ENCODE results near the gene FOXR1. TPM values are rescaled to one million over a fixed set of nuclear protein-coding genes. Genes with fewer than 3 reads are reported as not detected.
"Not testable (repeated sequence)": the region's sequence is repeated elsewhere in the genome, so short reads cannot be mapped to it uniquely, and the experiment has no call there.

FOXR1 gene
- total RNA-seq, 4 donors from 2014 or later = not detected

DNA sequence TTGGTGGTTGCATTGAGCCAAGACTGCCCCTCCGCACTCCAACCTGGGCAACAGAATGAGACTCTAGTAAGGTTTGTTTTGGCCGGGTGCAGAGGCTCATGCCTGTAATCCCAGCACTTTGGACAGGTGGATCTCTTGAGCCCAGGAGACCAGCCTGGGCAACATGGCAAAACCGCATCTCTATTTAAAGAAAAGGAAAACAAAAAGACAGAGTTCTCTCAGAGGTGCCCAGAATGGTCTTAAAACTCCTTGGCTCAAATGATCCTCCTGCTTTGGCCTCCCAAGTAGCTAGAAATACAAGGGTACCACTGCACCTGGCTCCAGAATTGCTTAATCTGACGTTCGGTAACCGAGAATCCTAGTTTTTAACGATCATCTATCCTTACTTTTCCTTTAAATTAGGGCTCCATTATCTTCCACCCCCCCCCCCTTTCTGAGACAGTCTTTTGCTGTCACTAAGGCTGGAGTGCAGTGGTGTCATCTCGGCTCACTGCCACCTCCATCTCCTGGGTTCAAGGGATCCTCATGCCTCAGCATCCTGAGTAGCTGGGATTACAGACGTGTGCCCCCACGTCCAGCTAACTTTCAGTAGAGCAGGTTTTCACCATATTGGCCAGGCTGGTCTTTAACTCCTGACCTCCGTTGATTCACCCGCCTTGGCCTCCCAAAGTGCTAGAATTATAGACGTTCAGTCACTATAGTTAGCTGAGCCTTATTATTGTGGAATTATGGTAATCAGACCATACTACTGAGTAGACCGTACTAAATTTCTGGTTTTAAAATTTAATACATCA lies 44.9 kb downstream of the FOXR1 start:
- DNase-seq (ENCODE audit: low spot score in 2 of 2) = no peak
- no peak overlapping the region for H3K27ac ChIP-seq
- 72% methylated on average over 14 of the region's 14 CpGs for WGBS
- TF ChIP-seq POLR2AphosphoS5 (IDR thresholded peaks at IDR 0.05) (no peak), POLR2A (IDR thresholded peaks at IDR 0.05) (no peak), EP300 (IDR thresholded peaks at IDR 0.05) (no peak)
- TF ChIP-seq, protein P1, sequence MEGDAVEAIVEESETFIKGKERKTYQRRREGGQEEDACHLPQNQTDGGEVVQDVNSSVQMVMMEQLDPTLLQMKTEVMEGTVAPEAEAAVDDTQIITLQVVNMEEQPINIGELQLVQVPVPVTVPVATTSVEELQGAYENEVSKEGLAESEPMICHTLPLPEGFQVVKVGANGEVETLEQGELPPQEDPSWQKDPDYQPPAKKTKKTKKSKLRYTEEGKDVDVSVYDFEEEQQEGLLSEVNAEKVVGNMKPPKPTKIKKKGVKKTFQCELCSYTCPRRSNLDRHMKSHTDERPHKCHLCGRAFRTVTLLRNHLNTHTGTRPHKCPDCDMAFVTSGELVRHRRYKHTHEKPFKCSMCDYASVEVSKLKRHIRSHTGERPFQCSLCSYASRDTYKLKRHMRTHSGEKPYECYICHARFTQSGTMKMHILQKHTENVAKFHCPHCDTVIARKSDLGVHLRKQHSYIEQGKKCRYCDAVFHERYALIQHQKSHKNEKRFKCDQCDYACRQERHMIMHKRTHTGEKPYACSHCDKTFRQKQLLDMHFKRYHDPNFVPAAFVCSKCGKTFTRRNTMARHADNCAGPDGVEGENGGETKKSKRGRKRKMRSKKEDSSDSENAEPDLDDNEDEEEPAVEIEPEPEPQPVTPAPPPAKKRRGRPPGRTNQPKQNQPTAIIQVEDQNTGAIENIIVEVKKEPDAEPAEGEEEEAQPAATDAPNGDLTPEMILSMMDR (IDR thresholded peaks at IDR 0.05) = no peak
- H3K27me3 ChIP-seq = no peaks in the 10 kb centered on the region
- peak overlapping the region; percentile 74 for H3K4me3 ChIP-seq
- peaks cover 40% of the 10 kb centered on the region for H3K4me1 ChIP-seq
- H3K9me3 ChIP-seq = no peaks in the 10 kb centered on the region
- peaks cover 43% of the 10 kb centered on the region for H3K36me3 ChIP-seq

- Histone ChIP-seq H3K4me3 (peak overlapping the region; percentile 74), H3K4me1 (peaks cover 43% of the 10 kb centered on the region), H3K36me3 (peaks cover 40% of the 10 kb centered on the region), H3K27ac (peak overlapping the region; percentile 92)
- not testable (repeated sequence) for H3K9me3 ChIP-seq; H3K27me3 ChIP-seq; DNase-seq (ENCODE audit: low spot score in 2 of 2)
- 3% methylated on average over 10 of the region's 10 CpGs for WGBS
Measured at GRCh38 chr11:119017377-119017776, 45.8 kb downstream of the FOXR1 start.

DNA sequence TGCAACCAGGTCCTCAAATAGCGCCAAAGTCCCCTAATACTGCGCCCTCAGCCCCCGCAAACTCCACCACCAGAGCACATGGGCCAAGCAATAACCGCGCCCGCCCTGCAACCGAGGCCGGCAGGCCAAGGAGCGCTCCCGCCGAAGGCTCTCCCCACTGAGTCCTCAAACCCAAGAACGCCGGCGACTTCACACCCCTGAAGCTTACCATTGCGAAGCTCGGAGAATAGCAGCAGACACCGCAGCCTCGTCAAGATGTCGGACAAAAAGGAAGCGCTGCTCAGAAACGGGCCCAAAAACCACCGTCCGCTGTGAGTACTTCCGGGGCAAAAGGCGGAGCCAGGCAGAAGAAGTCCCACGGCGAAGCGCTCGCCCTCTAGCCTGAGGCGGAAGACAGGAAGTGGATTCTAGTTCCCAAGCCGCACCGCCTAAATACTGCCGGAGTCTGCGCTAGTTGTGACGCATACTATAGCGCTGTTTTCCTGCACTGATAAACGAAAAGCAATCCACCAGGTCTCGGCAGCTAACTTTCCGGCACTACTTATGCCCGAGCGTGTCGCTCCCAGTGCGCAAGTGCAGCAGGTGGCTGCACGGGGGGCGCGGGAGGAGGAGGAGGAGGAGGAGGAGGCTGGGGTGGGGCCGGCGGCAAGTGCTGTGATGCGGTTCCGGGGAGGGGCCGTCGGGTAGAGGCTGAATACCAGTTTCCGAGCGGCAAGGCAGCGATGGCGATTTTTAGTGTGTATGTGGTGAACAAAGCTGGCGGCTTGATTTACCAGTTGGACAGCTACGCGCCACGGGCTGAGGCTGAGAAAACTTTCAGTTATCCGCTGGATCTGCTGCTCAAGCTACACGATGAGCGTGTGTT lies 46.7 kb downstream of the FOXR1 start, which contains the start of the genes RPS25 and TRAPPC4:
Gene RPS25, minus strand, starts transcription at position 270 of the 865 bp plus-strand sequence. Its CDS starts 59 bp downstream, at position 211.
Gene TRAPPC4, plus strand, starts transcription at position 693 of the 865 bp plus-strand sequence. Its CDS starts 30 bp downstream, at position 723.
- no peaks in the 10 kb centered on the region for H3K9me3 ChIP-seq
- H3K27me3 ChIP-seq = no peaks in the 10 kb centered on the region
- H3K4me3 ChIP-seq = peak within 1 kb of the TSS; percentile 74
- WGBS = under 1% methylated on average over 63 of the region's 63 CpGs
- peak within 1 kb of the TSS; percentile 92 for H3K27ac ChIP-seq
- H3K36me3 ChIP-seq = peaks cover 40% of the 10 kb centered on the region
- peak; percentile 52 to 82 (median 60) for TF ChIP-seq POLR2AphosphoS5 (IDR thresholded peaks at IDR 0.05)
- TF ChIP-seq POLR2A (IDR thresholded peaks at IDR 0.05) = peak in 1 of 2 donors; percentile 76
- TF ChIP-seq EP300 (IDR thresholded peaks at IDR 0.05) = no peak
- H3K4me1 ChIP-seq = peaks cover 45% of the 10 kb centered on the region
- DNase-seq (ENCODE audit: low spot score in 2 of 2) = peak; percentile 98

DNA sequence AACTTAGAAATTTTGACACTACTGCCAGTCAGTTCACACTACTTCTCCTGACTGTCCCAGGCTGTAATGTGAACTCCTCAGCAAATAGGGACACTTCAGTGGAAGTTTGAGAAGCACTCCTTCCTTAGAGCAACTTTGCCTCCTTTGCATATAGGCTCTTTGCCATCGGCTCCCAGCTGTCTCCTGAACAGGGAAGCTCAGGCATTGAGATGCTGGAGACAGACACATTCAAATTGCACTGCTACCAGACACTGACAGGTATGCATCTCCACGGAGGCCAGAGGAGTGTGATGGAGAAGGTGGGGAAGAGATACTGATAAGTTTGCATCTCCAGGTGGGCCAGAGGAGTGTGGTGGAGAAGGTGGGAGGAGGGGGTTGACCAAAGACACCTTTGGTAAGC lies 48.4 kb downstream of the FOXR1 start:
- no peak overlapping the region for H3K27ac ChIP-seq
- peaks cover 45% of the 10 kb centered on the region for H3K4me1 ChIP-seq
- H3K9me3 ChIP-seq = no peaks in the 10 kb centered on the region
- H3K36me3 ChIP-seq = peaks cover 45% of the 10 kb centered on the region
- WGBS = 51% methylated on average over 2 of the region's 2 CpGs
- H3K4me3 ChIP-seq = peak overlapping the region; percentile 74
- no peak for DNase-seq (ENCODE audit: low spot score in 2 of 2)
- no peaks in the 10 kb centered on the region for H3K27me3 ChIP-seq
- TF ChIP-seq EP300 (IDR thresholded peaks at IDR 0.05) (no peak), POLR2AphosphoS5 (IDR thresholded peaks at IDR 0.05) (no peak), POLR2A (IDR thresholded peaks at IDR 0.05) (no peak)
- TF ChIP-seq, protein P1 (IDR thresholded peaks at IDR 0.05) = no peak

DNA sequence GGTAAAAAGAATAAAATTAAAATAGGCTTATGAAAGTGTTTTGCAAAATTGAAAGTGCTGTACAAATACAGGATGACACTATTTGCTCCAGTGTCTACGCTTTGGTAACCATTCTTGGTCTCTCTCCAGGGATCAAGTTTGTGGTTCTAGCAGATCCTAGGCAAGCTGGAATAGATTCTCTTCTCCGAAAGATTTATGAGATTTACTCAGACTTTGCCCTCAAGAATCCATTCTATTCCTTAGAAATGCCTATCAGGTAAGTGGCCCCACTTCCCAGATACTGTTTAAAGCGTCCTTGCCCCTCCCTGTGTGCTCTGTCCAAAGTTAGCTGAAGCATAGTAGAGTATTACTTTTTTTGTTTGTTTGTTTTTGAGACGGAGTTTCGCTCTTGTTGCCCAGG lies 50.1 kb downstream of the FOXR1 start:
- Histone ChIP-seq H3K4me1 (peaks cover 35% of the 10 kb centered on the region), H3K36me3 (peaks cover 35% of the 10 kb centered on the region), H3K4me3 (no peak overlapping the region), H3K27ac (no peak overlapping the region), H3K27me3 (no peaks in the 10 kb centered on the region), H3K9me3 (no peaks in the 10 kb centered on the region)
- TF ChIP-seq, protein P1 (IDR thresholded peaks at IDR 0.05) = no peak
- no peak for TF ChIP-seq POLR2A (IDR thresholded peaks at IDR 0.05)
- 90% methylated on average over 5 of the region's 5 CpGs for WGBS
- DNase-seq (ENCODE audit: low spot score in 2 of 2) = no peak

GRCh38 chr11:119023741-119024140 lies 52.2 kb downstream of the FOXR1 start:
- TF ChIP-seq EP300 (IDR thresholded peaks at IDR 0.05) (no peak), POLR2AphosphoS5 (IDR thresholded peaks at IDR 0.05) (no peak), POLR2A (IDR thresholded peaks at IDR 0.05) (no peak)
- TF ChIP-seq, protein P1 (IDR thresholded peaks at IDR 0.05) = no peak
- no peaks in the 10 kb centered on the region for H3K27me3 ChIP-seq
- no peak overlapping the region for H3K27ac ChIP-seq
- peaks cover 34% of the 10 kb centered on the region for H3K36me3 ChIP-seq
- DNase-seq (ENCODE audit: low spot score in 2 of 2) = no peak
- H3K4me1 ChIP-seq = peaks cover 31% of the 10 kb centered on the region
- H3K4me3 ChIP-seq = no peak overlapping the region
- H3K9me3 ChIP-seq = no peaks in the 10 kb centered on the region

Data from suprapubic skin (tissue), 4 donors.